WI38 (cell line): ENCODE data around the gene PLXDC1.
"Not testable (repeated sequence)": the region's sequence is repeated elsewhere in the genome, so short reads cannot be mapped to it uniquely, and the experiment has no call there.

Experiments used
- H3K4me3 ChIP-seq: 2 replicates; pipeline ENCODE4 v1.5.1; 2011; ENCODE audit warnings: low read depth, mild to moderate bottlenecking, control low read depth, low read length
- TF ChIP-seq, protein P1 (sequence below): IDR thresholded peaks from 2 replicates; pipeline ENCODE4 v1.5.1; 2012; ENCODE audit warnings: low read depth, mild to moderate bottlenecking, control low read depth, low read length

PLXDC1 gene

GRCh38 chr17:39138431-39139160 is 12.8 kb downstream of the PLXDC1 start:
- TF ChIP-seq, protein P1, sequence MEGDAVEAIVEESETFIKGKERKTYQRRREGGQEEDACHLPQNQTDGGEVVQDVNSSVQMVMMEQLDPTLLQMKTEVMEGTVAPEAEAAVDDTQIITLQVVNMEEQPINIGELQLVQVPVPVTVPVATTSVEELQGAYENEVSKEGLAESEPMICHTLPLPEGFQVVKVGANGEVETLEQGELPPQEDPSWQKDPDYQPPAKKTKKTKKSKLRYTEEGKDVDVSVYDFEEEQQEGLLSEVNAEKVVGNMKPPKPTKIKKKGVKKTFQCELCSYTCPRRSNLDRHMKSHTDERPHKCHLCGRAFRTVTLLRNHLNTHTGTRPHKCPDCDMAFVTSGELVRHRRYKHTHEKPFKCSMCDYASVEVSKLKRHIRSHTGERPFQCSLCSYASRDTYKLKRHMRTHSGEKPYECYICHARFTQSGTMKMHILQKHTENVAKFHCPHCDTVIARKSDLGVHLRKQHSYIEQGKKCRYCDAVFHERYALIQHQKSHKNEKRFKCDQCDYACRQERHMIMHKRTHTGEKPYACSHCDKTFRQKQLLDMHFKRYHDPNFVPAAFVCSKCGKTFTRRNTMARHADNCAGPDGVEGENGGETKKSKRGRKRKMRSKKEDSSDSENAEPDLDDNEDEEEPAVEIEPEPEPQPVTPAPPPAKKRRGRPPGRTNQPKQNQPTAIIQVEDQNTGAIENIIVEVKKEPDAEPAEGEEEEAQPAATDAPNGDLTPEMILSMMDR = no peak

GRCh38 chr17:39134878-39135277 is 16.6 kb downstream of the PLXDC1 start:
- no peak overlapping the region for H3K4me3 ChIP-seq
- TF ChIP-seq, protein P1 = no peak

More at GRCh38 chr17:39138431-39139160, 12.8 kb downstream of the PLXDC1 start:
- peak overlapping the region; percentile 21; the same call in 1 of the 2 replicates for H3K4me3 ChIP-seq

DNA sequence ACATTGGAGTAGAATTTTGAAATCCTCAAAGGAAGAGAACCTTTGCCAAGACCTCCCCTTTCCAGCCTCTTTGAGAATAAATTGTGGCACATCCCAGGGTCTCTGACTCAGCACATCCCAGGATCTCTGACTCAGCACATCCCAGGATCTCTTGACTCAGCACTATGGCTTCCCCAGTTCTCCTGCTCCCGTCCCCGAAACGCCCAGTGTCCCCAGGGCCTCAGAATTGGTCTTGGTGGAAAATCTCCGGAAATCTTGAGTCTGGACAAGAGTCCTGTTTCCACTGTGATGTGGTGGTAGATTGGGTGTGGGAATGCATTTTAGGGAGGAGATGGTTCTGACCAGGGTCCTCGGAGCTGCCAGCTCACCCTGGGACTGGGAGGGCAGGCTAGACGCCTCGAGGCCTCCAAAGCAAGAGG is 19.2 kb downstream of the PLXDC1 start:
- TF ChIP-seq, protein P1 = no peak
- no peak overlapping the region for H3K4me3 ChIP-seq

GRCh38 chr17:39131616-39132015 is 19.8 kb downstream of the PLXDC1 start:
- TF ChIP-seq, protein P1 = no peak
- H3K4me3 ChIP-seq = no peak overlapping the region

GRCh38 chr17:39130205-39130604 is 21.2 kb downstream of the PLXDC1 start:
- no peak overlapping the region for H3K4me3 ChIP-seq
- TF ChIP-seq, protein P1 = no peak

DNA sequence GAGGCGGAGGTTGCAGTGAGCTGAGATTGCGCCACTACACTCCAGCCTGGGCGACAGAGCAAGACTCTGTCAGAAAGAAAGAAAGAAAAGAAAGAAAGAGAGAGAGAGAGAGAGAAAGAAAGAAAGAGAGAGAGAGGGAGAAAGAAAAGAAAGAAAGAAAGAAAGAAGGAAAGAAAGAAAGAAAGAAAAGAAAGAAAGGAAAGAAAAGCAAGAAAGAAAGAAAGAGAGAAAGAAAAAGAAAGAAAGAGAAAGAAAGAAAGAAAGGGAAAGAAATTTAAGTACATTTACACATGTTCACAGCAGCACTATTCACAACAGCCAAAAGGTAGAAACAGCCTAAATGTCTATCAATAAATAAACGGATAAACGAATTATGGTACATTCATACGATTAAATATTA is 21.9 kb downstream of the PLXDC1 start:
- H3K4me3 ChIP-seq = not testable (repeated sequence)

DNA sequence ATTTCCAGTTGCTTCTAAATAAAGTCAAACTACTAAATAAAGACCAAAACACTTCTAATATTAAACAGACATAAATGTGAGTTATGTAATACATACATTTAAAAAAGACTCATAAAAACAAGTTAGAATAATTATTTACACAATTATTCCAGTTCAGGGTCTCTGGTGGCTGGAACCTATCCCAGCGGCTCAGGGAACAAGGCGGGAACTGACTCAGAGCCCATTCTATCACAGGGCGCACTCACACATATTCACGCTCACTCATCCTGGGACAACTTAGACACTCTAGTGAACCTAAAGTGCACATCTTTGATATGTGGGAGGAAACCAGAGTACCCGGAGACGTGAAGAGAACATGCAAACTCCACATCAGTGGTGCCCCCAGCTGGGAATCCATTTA is 25.0 kb downstream of the PLXDC1 start:
- TF ChIP-seq, protein P1 = no peak
- H3K4me3 ChIP-seq = no peak overlapping the region
